ENCODE results near the gene REEP5. TPM values are rescaled to one million over a fixed set of nuclear protein-coding genes. Genes with fewer than 3 reads are reported as not detected.

Gene REEP5
- total and polyA plus RNA-seq, 2 of the 8 experiments (the other 6 are each of a cell fraction or from before 2014, with no cell fraction given), result 58.3 to 94.3 TPM

DNA sequence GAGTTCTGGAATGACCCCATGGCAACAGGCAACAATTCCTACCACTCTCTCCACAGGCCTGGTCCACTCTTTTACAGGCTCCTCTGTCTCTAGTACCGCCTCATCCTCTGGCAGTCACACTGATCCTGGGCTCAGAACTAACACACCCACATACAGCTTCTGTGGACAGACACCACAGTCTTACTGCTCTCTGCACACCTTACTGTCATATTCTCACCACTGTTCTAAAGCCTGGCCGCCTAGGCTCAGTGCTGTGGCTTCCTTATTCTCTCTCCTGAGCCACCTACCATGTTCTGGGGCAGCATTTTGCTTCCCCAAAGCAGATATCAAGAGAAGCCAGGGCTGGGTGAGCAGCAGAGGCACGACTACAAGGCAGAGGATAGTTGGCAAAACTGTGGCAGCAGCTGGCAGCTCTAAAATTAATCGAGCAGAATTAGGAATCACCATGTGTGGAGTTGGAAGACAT is 14.8 kb downstream of the REEP5 start (continued):
- TF ChIP-seq, protein P1, sequence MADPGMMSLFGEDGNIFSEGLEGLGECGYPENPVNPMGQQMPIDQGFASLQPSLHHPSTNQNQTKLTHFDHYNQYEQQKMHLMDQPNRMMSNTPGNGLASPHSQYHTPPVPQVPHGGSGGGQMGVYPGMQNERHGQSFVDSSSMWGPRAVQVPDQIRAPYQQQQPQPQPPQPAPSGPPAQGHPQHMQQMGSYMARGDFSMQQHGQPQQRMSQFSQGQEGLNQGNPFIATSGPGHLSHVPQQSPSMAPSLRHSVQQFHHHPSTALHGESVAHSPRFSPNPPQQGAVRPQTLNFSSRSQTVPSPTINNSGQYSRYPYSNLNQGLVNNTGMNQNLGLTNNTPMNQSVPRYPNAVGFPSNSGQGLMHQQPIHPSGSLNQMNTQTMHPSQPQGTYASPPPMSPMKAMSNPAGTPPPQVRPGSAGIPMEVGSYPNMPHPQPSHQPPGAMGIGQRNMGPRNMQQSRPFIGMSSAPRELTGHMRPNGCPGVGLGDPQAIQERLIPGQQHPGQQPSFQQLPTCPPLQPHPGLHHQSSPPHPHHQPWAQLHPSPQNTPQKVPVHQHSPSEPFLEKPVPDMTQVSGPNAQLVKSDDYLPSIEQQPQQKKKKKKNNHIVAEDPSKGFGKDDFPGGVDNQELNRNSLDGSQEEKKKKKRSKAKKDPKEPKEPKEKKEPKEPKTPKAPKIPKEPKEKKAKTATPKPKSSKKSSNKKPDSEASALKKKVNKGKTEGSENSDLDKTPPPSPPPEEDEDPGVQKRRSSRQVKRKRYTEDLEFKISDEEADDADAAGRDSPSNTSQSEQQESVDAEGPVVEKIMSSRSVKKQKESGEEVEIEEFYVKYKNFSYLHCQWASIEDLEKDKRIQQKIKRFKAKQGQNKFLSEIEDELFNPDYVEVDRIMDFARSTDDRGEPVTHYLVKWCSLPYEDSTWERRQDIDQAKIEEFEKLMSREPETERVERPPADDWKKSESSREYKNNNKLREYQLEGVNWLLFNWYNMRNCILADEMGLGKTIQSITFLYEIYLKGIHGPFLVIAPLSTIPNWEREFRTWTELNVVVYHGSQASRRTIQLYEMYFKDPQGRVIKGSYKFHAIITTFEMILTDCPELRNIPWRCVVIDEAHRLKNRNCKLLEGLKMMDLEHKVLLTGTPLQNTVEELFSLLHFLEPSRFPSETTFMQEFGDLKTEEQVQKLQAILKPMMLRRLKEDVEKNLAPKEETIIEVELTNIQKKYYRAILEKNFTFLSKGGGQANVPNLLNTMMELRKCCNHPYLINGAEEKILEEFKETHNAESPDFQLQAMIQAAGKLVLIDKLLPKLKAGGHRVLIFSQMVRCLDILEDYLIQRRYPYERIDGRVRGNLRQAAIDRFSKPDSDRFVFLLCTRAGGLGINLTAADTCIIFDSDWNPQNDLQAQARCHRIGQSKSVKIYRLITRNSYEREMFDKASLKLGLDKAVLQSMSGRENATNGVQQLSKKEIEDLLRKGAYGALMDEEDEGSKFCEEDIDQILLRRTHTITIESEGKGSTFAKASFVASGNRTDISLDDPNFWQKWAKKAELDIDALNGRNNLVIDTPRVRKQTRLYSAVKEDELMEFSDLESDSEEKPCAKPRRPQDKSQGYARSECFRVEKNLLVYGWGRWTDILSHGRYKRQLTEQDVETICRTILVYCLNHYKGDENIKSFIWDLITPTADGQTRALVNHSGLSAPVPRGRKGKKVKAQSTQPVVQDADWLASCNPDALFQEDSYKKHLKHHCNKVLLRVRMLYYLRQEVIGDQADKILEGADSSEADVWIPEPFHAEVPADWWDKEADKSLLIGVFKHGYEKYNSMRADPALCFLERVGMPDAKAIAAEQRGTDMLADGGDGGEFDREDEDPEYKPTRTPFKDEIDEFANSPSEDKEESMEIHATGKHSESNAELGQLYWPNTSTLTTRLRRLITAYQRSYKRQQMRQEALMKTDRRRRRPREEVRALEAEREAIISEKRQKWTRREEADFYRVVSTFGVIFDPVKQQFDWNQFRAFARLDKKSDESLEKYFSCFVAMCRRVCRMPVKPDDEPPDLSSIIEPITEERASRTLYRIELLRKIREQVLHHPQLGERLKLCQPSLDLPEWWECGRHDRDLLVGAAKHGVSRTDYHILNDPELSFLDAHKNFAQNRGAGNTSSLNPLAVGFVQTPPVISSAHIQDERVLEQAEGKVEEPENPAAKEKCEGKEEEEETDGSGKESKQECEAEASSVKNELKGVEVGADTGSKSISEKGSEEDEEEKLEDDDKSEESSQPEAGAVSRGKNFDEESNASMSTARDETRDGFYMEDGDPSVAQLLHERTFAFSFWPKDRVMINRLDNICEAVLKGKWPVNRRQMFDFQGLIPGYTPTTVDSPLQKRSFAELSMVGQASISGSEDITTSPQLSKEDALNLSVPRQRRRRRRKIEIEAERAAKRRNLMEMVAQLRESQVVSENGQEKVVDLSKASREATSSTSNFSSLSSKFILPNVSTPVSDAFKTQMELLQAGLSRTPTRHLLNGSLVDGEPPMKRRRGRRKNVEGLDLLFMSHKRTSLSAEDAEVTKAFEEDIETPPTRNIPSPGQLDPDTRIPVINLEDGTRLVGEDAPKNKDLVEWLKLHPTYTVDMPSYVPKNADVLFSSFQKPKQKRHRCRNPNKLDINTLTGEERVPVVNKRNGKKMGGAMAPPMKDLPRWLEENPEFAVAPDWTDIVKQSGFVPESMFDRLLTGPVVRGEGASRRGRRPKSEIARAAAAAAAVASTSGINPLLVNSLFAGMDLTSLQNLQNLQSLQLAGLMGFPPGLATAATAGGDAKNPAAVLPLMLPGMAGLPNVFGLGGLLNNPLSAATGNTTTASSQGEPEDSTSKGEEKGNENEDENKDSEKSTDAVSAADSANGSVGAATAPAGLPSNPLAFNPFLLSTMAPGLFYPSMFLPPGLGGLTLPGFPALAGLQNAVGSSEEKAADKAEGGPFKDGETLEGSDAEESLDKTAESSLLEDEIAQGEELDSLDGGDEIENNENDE (IDR thresholded peaks at IDR 0.05; ENCODE audit: insufficient replicate concordance, low read length), result no peak
- TF ChIP-seq CBX5 (IDR thresholded peaks at IDR 0.05; ENCODE audit: low read depth, low read length), result no peak
- TF ChIP-seq GABPA (IDR thresholded peaks at IDR 0.05; ENCODE audit: borderline replicate concordance, insufficient read depth, low read length), result no peak
- TF ChIP-seq, protein P2, sequence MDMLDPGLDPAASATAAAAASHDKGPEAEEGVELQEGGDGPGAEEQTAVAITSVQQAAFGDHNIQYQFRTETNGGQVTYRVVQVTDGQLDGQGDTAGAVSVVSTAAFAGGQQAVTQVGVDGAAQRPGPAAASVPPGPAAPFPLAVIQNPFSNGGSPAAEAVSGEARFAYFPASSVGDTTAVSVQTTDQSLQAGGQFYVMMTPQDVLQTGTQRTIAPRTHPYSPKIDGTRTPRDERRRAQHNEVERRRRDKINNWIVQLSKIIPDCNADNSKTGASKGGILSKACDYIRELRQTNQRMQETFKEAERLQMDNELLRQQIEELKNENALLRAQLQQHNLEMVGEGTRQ (IDR thresholded peaks at IDR 0.05; ENCODE audit: low read length), result no peak
- TF ChIP-seq CEBPB (IDR thresholded peaks at IDR 0.05; ENCODE audit: low read depth, low read length), result no peak
- no peak for TF ChIP-seq HDAC6 (IDR thresholded peaks at IDR 0.05; ENCODE audit: low read depth, low read length)
